Tongue (tissue), 2 donors: ENCODE results near the gene WDR91. TPM values are rescaled to one million over a fixed set of nuclear protein-coding genes. Genes with fewer than 3 reads are reported as not detected.
A peak's percentile ranks its signal among the peaks of the same experiment; 100 is the strongest.
"Not testable (repeated sequence)": the region's sequence is repeated elsewhere in the genome, so short reads cannot be mapped to it uniquely, and the experiment has no call there.

Experiments
- DNase-seq: peaks from one replicate; pipeline ENCODE4 v3.0.0-alpha.2; 2015
- total RNA-seq: library from RNA; depleted of rRNA; stranded (reverse); fragments of >200 nt; gene quantifications from one replicate; pipeline ENCODE4 v1.2.3, GENCODE V29; 2014

Gene WDR91
- 18.9 TPM for total RNA-seq

- DNase-seq, result peak; percentile 97
Measured at GRCh38 chr7:135211179-135211945, at the start of gene WDR91. Gene WDR91, minus strand, starts transcription at chr7:135211526. Its CDS starts 24 bp downstream, at chr7:135211502.

- no peak for DNase-seq
Measured at GRCh38 chr7:135260470-135260869, 49.1 kb upstream of the WDR91 start.

DNA sequence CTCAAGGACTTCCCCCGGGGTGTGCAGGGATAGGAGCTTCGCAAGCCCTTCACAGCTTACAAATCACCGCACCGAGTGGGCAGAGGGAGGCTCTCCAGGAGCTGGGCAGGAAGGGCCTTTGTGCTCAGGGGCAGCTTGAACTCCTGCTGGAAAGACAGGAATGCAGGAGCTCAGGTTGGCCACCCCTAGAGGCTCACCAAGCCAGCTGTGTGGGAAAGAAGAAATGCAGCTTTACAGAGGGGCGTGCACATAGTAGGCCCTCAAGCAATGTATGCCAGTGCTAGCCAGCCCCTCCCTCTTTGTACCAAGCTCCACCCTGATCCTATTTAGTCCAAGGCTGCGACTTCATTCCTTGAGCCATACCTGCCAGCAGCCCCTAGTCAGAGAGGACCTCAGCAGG, 48.4 kb upstream of the WDR91 start:
- DNase-seq, result no peak

GRCh38 chr7:135258585-135258984, 47.3 kb upstream of the WDR91 start:
- DNase-seq, result no peak

DNA sequence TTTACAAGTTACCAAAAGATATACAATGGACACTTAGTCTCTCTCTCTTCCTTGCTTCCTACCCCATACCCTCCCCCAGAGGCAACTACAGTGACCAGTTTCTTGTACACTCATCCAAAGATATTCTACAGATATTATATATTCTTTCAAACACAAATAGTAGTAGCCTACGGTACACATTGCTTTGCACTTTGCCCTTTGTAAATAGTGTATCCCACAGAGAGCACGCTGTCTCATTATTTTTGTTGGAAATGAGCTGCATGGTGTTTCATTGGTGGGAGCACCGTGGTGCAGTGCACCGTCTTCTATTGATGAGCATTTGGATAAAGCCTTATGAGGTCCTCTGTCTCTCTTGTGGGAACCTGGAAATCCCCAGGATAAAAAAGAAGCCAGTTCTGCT, 46.5 kb upstream of the WDR91 start:
- DNase-seq, result no peak

DNA sequence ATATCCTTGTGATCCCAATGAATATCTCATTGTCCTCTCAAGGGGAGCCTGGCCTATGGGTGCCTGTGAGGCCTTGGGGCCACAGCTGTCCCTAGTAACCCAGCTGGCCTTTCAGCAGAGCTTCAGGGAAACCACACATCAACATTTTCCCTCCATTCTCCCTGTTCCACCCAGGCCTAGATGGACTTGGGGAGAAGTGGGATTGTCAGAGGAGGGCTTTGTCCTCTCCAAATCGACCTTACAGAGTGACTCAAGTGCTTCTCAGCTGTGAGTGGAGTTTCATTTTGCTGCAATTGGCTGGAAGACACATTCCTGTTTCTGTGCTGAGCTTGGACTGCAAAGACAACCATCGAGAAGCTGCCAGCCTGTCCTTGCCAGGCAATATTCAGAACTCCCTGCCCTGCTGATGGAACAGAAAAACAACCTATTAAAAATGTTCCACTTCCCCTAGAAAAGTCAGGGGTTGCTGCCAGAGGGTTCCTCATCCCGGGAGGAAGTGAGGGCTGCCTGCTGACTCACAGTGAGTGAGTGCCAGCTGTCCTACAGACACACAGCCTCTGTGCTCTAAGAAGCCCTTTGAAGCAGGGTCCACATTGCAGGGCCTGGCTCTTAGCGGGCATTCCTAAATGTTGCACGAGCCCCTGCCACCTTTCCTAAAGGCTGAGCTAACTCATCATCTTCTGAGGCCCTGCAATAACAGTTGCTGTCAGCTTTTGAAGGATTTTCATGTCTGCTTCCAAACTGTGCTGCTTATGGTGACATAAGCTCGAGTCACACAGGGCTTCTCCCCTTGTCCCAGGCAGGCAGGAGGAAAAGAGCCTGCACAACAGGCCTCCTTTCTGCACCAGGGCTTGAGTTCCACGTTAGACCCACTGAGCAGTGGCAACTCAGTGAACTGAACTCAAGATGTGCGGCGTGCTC, 42.8 kb upstream of the WDR91 start:
- DNase-seq, result peak; percentile 76

GRCh38 chr7:135251496-135252391, 40.4 kb upstream of the WDR91 start:
- DNase-seq, result no peak

- DNase-seq, result no peak
Measured at GRCh38 chr7:135248546-135248945, 37.2 kb upstream of the WDR91 start.

GRCh38 chr7:135247746-135248471, 36.6 kb upstream of the WDR91 start:
- DNase-seq, result no peak

- DNase-seq, result no peak
Measured at GRCh38 chr7:135246191-135246825, 35.0 kb upstream of the WDR91 start.

DNA sequence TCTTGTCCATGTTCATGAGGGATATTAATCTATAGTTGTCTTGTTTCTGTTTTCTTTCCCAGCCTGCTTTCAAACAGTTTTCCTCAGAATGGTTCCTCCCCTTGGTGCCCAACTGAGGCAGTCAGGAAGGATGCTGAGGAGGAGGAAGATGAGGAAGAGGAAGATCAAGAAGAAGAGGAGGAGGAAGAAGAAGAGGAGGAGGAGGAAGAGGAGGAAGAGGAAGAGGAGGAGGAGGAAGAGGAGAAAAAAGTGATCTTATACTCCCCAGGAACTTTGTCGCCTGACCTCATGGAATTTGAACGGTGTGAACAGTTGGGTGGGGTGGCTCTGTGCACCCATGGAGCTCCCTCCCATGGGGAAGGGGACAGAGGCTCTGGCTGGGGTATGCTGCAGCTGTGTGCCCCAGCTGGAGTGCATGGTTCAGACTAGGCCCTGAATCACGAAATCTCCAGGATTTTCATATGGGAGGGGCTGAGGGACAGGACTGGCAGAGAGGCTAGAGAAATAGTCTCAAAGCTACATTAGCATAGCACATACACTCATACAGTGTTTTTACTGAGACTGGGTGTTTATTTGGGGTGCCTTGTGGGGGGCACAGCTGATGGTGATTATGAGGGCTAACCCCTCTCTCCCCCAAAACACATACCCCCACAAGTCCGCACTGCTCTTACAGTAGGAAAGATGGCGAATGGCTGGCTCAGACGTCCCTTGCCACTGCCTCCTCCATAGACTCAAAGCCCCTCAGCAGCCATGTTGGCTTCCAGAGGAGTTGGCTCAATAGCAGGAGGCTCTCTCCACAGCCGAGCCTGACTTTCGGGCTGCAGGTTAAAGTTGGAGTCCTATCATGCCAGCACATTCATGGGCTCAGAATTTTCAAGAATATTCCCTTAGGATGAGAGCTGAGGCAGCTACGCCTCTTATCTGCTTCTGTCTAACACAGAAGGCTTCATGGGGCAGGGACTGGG, 34.2 kb upstream of the WDR91 start:
- no peak for DNase-seq

- DNase-seq, result no peak
Measured at GRCh38 chr7:135242096-135242684, 30.9 kb upstream of the WDR91 start.

DNA sequence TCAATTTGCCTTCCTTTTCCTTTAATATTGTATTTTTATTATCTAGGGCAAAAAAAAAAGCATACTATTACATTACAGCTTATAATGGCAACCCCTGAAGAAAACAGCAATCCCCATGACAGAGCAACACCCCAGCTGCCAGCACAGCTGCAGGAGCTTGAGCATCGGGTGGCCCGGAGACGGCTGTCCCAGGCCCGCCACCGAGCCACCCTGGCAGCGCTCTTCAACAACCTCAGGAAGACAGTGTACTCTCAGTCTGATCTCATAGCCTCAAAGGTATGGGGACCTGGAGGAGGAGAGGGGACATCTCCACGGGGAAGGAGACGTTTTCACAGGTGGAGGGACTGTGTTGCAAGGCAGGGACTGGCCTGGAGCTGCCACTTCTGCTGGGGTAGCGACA, 29.1 kb upstream of the WDR91 start:
- peak; percentile 78 for DNase-seq

DNA sequence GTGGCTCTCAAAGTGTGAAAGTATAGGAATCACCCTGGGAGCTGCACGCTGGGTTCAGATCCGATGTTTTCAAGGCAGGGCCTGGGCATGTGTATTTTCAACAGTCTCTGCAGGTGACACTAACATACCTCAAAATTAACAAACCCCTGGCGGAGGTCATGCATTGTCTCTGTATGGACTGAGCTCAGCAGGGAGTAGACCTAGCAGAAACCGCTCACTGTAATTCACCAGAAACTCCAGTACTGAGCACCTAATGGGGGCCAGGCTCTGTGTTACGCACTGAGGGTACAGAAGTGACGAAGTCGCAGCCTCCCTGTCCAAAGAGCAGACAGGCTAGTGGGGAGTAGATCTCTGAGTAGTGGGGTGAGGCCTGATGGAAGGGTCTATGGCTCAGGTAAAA, 27.9 kb upstream of the WDR91 start:
- DNase-seq, result no peak

GRCh38 chr7:135238112-135238744, 26.9 kb upstream of the WDR91 start:
- no peak for DNase-seq

- no peak for DNase-seq
Measured at GRCh38 chr7:135236727-135237126, 25.4 kb upstream of the WDR91 start.

GRCh38 chr7:135235841-135236240, 24.5 kb upstream of the WDR91 start:
- no peak for DNase-seq

DNA sequence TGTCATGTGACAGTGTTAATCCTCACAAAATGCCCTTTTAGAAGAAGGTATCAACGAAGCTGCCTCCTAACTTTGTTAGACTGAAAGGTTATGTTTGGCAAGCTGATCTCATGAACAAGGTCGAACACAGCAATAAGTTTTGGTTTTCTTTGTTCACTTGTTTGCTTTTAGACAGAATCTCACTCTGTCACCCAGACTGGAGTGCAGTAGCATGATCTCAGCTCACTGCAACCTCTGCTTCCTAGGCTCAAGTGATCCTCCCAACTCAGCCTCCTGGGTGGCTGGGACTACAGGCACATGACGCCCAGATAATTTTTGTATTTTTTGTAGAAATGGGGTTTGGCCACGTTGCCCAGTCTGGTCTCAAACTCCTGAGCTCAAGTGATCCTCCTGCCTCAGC, 23.4 kb upstream of the WDR91 start:
- DNase-seq, result no peak

DNA sequence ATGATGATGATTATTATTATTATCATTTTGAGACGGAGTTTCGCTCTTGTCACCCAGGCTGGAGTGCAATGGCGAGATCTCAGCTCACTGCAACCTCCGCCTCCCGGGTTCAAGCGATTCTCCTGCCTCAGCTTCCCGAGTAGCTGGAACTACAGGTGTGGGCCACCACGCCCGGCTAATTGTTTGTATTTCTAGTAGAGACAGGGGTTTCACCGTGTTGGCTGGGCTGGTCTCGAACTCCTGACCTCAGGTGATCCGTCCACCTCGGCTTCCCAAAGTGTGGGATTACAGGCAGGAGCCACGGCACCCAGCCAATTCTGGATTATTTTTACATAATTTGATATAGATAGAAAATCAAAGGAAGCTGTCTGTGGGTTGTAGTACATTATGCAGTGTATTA, 22.8 kb upstream of the WDR91 start:
- DNase-seq, result not testable (repeated sequence)
